Ishikawa (cell line): ENCODE measurements around the gene TNPO3.

Experiments
- CEBPB ChIP-seq: IDR thresholded peaks from 2 replicates; pipeline ENCODE4 v1.6.1; 2012
- CREB1 ChIP-seq: IDR thresholded peaks from 2 replicates; pipeline ENCODE4 v1.6.1; 2012; ENCODE audit warnings: low read depth
- EGR1 ChIP-seq: IDR thresholded peaks from 2 replicates; pipeline ENCODE4 v1.6.1; 2012
- EP300 ChIP-seq: IDR thresholded peaks from 2 replicates; pipeline ENCODE4 v1.6.1; 2012; ENCODE audit warnings: borderline replicate concordance
- FOXM1 ChIP-seq: IDR thresholded peaks from 2 replicates; pipeline ENCODE4 v1.6.1; 2012; ENCODE audit warnings: low read depth, borderline replicate concordance
- MAX ChIP-seq: IDR thresholded peaks from 2 replicates; pipeline ENCODE4 v1.6.1; 2012
- NFIC ChIP-seq: IDR thresholded peaks from 2 replicates; pipeline ENCODE4 v1.6.1; 2012
- RAD21 ChIP-seq: IDR thresholded peaks from 2 replicates; pipeline ENCODE4 v1.6.1; 2012; ENCODE audit warnings: low read depth
- REST ChIP-seq: IDR thresholded peaks from 2 replicates; pipeline ENCODE4 v1.6.1; 2012; ENCODE audit warnings: low read depth, mild to moderate bottlenecking
- TAF1 ChIP-seq: IDR thresholded peaks from 2 replicates; pipeline ENCODE4 v1.6.1; 2012; ENCODE audit warnings: low read depth, mild to moderate bottlenecking
- TEAD4 ChIP-seq: IDR thresholded peaks from 2 replicates; pipeline ENCODE4 v1.6.1; 2012
- YY1 ChIP-seq: IDR thresholded peaks from 2 replicates; pipeline ENCODE4 v1.6.1; 2012; ENCODE audit warnings: low read depth
- TF ChIP-seq, protein P1 (sequence below): IDR thresholded peaks from 2 replicates; pipeline ENCODE4 v1.6.1; 2012

DNA sequence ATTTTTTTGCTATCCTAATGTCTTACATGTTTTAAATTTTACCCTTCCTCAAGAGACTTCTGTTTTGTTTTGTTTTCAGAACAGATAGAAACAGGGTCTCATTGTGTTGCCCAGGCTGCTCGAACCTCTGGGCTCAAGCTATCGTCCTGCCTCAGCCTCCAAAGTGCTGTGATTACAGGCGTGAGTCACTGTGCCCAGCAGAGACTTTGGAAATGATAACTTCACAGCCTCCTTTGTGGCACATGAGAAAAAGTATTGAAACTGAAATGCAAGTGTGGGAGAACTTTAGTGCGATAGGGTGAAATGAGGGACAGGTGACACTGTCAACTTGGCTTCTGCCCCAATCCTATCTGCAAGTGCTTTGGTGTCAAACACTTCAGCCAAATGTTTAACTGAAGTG is 95.6 kb downstream of the TNPO3 start:
- no peak for TF ChIP-seq MAX
- TF ChIP-seq FOXM1: no peak
- no peak for TF ChIP-seq NFIC
- no peak for TF ChIP-seq CREB1
- no peak for TF ChIP-seq REST
- TF ChIP-seq EGR1: no peak
- TF ChIP-seq RAD21: no peak
- no peak for TF ChIP-seq TAF1
- no peak for TF ChIP-seq TEAD4
- TF ChIP-seq, protein P1, sequence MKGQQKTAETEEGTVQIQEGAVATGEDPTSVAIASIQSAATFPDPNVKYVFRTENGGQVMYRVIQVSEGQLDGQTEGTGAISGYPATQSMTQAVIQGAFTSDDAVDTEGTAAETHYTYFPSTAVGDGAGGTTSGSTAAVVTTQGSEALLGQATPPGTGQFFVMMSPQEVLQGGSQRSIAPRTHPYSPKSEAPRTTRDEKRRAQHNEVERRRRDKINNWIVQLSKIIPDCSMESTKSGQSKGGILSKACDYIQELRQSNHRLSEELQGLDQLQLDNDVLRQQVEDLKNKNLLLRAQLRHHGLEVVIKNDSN: no peak
- no peak for TF ChIP-seq EP300
- TF ChIP-seq YY1: no peak
- TF ChIP-seq CEBPB: no peak
